Measurements from ENCODE around the gene GLIS1.
A peak's percentile ranks its signal among the peaks of the same experiment; 100 is the strongest.

Gene GLIS1

DNA sequence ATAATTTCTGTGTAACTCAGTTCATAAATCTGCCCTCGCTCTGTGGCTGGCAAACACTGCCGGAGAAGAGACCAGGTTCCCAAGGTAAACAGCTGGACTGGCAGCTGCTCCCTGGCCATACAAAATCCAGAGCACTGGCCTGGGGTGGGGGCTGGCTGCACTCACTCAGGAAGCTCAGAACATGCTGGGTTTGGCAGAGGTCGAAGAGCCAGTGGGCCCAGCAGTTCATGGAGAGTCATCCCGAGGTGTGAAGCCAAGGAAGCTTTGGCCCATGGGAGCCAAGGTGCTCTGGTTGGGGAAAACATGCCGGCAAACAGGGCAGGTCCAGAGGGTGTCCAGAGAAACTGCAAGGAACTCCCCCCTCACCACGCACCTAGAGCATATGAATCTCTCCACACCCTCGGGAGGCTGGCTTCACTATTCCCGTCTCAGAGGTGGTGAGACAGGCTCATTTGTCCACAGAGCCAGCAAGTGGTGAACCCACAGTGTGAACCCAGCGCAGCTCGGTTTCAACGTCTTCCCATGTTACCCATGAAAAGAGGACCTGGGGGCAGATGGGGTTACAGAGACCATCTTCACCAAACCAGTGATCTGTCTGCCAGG, 177.4 kb downstream of the GLIS1 start:
- no peaks in the 10 kb centered on the region for H3K36me3 ChIP-seq (ENCODE audit: insufficient read depth, low read length)
- no peaks in the 10 kb centered on the region for H3K9me3 ChIP-seq (ENCODE audit: low read depth, low read length)
- TF ChIP-seq EZH2 (IDR thresholded peaks at IDR 0.05) (no peak), POLR2AphosphoS5 (IDR thresholded peaks at IDR 0.05; ENCODE audit: borderline replicate concordance, low read depth, low read length) (no peak), FOXP2 (optimal IDR thresholded peaks at IDR 0.05; ENCODE audit: control extremely low read depth, extremely low read length, insufficient read depth) (no peak)
- H3K27ac ChIP-seq = no peak overlapping the region
- no peak overlapping the region for H3K9ac ChIP-seq (ENCODE audit: insufficient read length)
- DNase-seq (ENCODE audit: low read depth, low spot score) = no peak
- no peak overlapping the region for H3K4me3 ChIP-seq

DNA sequence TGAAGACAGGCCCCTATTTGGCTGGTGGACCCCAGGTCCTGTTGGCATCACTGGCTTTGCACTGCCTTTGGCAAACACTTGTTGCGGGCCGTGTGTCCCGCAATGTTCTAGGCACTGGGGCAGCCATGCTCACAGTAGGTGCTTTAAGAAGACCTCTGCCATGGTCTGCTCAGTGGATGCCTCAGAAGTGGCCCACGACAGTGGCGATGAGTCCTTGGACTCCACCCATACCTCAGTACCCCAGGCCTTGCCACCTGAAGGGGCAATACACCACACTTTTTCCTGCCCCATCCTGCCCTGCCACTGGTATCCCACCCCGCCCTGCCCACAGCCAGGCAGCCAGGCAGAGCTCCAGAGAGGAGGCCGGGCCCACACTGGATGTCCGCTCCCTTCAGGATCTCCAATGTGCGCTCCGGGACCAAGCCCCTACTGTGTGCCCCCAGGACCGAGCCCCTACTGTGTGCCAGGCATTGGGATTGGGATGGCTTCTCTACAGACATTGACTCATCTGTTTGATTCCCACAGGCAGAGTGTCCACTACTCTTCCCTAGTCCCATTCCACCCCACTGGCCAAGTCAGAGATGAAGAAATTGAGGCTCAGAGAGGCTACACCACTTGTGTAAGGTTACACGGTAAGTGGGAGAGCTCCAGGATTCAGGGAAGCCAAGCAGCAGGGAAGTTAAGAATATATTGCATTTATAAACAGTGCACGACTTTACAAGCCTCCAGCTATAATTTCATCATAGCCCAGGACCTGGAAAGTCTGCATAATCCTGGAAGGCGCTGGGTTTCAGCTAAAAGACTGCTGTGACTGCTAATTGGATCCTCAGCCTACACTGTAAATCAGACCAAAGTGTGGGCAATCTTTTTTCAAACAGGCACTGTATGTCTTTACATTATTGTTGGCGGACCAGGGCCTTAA, 178.1 kb downstream of the GLIS1 start:
- TF ChIP-seq FOXP2 (optimal IDR thresholded peaks at IDR 0.05; ENCODE audit: control extremely low read depth, extremely low read length, insufficient read depth) (no peak), POLR2AphosphoS5 (IDR thresholded peaks at IDR 0.05; ENCODE audit: borderline replicate concordance, low read depth, low read length) (no peak), EZH2 (IDR thresholded peaks at IDR 0.05) (no peak)
- Histone ChIP-seq H3K9me3 (ENCODE audit: low read depth, low read length) (no peaks in the 10 kb centered on the region), H3K4me3 (no peak overlapping the region), H3K9ac (ENCODE audit: insufficient read length) (no peak overlapping the region), H3K27ac (no peak overlapping the region), H3K36me3 (ENCODE audit: insufficient read depth, low read length) (no peaks in the 10 kb centered on the region)
- DNase-seq (ENCODE audit: low read depth, low spot score) = peak; percentile 37

DNA sequence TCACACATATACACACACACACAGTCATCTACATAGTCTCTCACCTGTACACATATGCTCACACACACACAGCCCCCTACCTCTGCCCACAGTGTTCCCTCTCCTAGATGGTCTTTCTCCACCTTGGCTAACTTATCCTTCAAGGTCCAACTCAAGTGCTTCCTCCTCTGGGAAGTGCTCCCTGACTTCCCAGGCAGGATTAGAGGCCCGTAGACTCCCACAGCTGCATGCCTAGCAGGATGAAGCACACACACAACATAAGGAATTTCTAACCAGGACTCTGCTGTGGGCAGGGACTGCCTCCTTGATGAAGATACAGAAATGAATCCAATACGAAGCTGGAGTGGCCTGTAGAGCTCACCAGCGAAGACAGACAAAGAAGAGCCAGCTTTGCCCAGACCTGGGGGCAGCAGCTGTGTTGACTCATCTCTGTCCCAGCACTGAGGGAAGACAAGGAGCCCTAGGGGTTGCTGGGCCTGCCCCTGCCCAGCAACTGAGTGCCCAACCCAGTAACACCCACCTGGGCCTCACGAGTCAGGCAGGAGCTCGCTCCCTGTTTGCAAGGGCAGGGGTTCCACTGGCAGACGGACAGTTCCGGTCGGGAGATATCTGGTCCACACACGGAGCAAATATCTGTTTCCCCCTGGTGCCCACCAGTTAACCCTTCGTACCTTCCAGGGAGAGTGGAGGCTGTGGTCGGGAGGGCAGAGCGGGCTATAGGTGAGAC, 178.9 kb downstream of the GLIS1 start:
- H3K4me3 ChIP-seq = no peak overlapping the region
- TF ChIP-seq EZH2 (IDR thresholded peaks at IDR 0.05) (no peak), FOXP2 (optimal IDR thresholded peaks at IDR 0.05; ENCODE audit: control extremely low read depth, extremely low read length, insufficient read depth) (no peak), POLR2AphosphoS5 (IDR thresholded peaks at IDR 0.05; ENCODE audit: borderline replicate concordance, low read depth, low read length) (no peak)
- DNase-seq (ENCODE audit: low read depth, low spot score) = no peak

DNA sequence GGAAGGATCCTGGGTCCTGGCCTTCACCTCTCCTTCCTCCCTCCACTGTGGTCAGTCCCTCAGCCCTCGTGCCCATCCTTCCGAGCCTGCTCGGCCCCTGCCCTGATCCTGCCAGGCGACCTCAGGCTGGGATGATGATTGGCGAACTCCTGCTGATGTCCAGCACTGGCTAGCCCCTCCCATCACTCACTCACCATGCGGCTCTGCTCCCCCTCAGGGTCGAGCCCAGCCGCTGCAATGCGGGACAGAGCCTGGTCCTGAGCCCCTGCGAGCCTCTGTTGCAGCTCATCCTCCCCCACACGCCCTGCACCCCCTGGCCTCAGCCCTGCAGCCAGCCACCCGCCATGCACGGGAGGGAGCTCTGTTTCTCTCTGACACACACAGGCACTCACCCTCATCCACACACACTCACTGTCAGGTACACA, 179.6 kb downstream of the GLIS1 start:
- H3K9me3 ChIP-seq (ENCODE audit: low read depth, low read length) = no peaks in the 10 kb centered on the region

More for the DNA sequence above, 178.9 kb downstream of the GLIS1 start:
- Histone ChIP-seq H3K9ac (ENCODE audit: insufficient read length) (no peak overlapping the region), H3K27ac (no peak overlapping the region), H3K9me3 (ENCODE audit: low read depth, low read length) (no peaks in the 10 kb centered on the region), H3K36me3 (ENCODE audit: insufficient read depth, low read length) (no peaks in the 10 kb centered on the region)

DNA sequence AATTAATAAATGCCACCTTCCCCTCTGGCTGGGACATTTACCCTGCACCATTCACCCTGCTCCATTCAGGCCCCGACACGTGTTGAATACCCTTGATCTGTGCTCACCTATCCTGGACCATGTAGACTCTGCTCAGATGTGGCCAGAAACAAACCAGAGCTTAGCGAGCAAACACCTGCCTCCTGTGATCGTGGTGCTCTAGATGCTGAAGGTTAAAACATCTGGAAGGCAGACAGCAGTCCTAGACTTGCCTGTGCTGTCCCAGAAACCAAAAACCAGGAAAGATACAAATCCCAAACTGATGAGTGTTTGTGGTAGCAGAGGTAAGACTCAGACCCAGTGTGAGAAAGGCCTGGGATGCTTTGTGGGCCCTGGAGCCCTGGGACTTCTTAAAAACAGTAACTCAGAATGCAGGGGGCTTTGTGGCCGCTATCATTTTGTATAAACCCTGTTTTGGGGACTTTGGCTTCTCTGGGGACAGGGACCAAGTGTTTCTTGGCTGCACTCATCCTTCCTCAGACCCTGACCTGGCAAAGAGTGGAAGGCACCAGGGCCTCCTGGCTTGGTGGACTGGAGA, 180.1 kb downstream of the GLIS1 start:
- Histone ChIP-seq H3K4me3 (no peak overlapping the region), H3K36me3 (ENCODE audit: insufficient read depth, low read length) (no peaks in the 10 kb centered on the region), H3K9ac (ENCODE audit: insufficient read length) (no peak overlapping the region), H3K27ac (no peak overlapping the region), H3K9me3 (ENCODE audit: low read depth, low read length) (no peaks in the 10 kb centered on the region)
- TF ChIP-seq POLR2AphosphoS5 (IDR thresholded peaks at IDR 0.05; ENCODE audit: borderline replicate concordance, low read depth, low read length) (no peak), EZH2 (IDR thresholded peaks at IDR 0.05) (no peak), FOXP2 (optimal IDR thresholded peaks at IDR 0.05; ENCODE audit: control extremely low read depth, extremely low read length, insufficient read depth) (no peak)
- no peak for DNase-seq (ENCODE audit: low read depth, low spot score)

More for the DNA sequence above, 179.6 kb downstream of the GLIS1 start:
- H3K4me3 ChIP-seq = no peak overlapping the region
- H3K27ac ChIP-seq = no peak overlapping the region
- TF ChIP-seq EZH2 (IDR thresholded peaks at IDR 0.05) (no peak), POLR2AphosphoS5 (IDR thresholded peaks at IDR 0.05; ENCODE audit: borderline replicate concordance, low read depth, low read length) (no peak), FOXP2 (optimal IDR thresholded peaks at IDR 0.05; ENCODE audit: control extremely low read depth, extremely low read length, insufficient read depth) (no peak)
- no peak overlapping the region for H3K9ac ChIP-seq (ENCODE audit: insufficient read length)
- DNase-seq (ENCODE audit: low read depth, low spot score) = no peak
- H3K36me3 ChIP-seq (ENCODE audit: insufficient read depth, low read length) = no peaks in the 10 kb centered on the region

DNA sequence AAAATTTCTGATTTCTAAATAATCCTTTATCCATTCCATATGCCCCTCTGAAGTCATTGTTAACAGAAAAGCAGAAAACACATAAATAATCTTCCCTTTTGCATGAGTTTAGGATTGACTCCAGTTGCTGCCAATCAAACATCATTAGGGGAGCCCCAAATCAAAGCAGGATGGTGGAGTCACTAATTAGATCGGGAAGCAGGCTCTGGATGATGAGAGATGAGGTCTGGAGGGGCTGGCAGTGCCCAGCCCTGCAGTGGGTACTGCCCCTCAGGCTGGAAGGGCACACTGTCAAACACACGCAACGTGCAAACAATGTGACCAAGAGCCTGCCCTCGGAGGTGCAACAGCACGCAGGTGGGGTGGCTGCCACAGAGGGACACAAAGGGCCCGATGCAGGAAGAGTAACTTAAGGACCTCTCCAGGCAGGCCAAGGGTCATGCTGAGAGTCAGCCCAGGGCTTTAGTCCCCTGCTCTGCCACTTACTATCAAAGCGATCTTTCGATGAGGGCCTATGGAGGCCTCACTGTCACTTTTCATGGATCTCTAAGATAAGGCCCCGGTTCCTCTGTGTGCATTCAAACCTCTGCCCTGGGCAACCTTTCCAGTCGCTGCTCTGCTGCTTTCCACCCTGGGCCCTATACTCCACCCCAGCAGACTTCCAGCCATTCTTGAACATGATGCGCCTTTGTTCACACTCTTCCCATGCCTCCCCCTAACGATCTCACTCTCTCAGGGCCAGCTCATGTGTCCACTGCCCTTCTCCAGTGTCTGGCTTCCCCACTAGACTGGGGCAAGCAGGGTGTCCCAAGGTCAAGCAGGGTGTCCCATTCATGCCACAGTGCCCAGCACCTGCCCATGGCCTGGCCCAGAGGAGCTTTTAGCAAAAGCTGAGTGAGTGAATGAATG, 180.9 kb downstream of the GLIS1 start:
- Histone ChIP-seq H3K9me3 (ENCODE audit: low read depth, low read length) (no peaks in the 10 kb centered on the region), H3K9ac (ENCODE audit: insufficient read length) (no peak overlapping the region), H3K4me3 (no peak overlapping the region), H3K36me3 (ENCODE audit: insufficient read depth, low read length) (no peaks in the 10 kb centered on the region), H3K27ac (no peak overlapping the region)
- DNase-seq (ENCODE audit: low read depth, low spot score) = no peak
- TF ChIP-seq EZH2 (IDR thresholded peaks at IDR 0.05) (no peak), POLR2AphosphoS5 (IDR thresholded peaks at IDR 0.05; ENCODE audit: borderline replicate concordance, low read depth, low read length) (no peak), FOXP2 (optimal IDR thresholded peaks at IDR 0.05; ENCODE audit: control extremely low read depth, extremely low read length, insufficient read depth) (no peak)

DNA sequence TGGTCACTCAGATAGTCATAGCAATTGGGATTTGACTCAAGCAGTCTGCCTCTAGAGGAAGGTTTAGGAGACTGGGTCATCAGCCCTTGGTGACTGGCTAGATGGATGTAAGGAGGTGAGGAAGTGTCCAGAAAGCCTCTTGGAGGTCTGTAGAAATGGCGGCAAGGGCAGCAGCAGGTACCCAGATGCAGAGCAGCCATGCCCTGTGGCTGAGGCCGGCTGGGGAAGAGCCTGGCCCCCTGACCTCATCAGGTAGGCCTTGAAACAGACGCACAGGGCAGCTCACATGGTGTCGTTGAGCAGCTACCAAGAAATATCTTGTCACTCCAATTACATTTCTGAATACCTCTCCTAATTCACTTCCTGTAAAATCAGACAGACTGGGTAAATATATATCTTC, 181.6 kb downstream of the GLIS1 start:
- H3K36me3 ChIP-seq (ENCODE audit: insufficient read depth, low read length) = no peaks in the 10 kb centered on the region
- DNase-seq (ENCODE audit: low read depth, low spot score) = no peak
- H3K27ac ChIP-seq = no peak overlapping the region
- no peak overlapping the region for H3K4me3 ChIP-seq
- no peaks in the 10 kb centered on the region for H3K9me3 ChIP-seq (ENCODE audit: low read depth, low read length)
- no peak for TF ChIP-seq EZH2 (IDR thresholded peaks at IDR 0.05)
- TF ChIP-seq POLR2AphosphoS5 (IDR thresholded peaks at IDR 0.05; ENCODE audit: borderline replicate concordance, low read depth, low read length) = no peak
- TF ChIP-seq FOXP2 (optimal IDR thresholded peaks at IDR 0.05; ENCODE audit: control extremely low read depth, extremely low read length, insufficient read depth) = no peak
- no peak overlapping the region for H3K9ac ChIP-seq (ENCODE audit: insufficient read length)

All from SK-N-MC (cell line).